HepG2 (cell line): Measurements from ENCODE around the gene CHCT1. TPM values are rescaled to one million over a fixed set of nuclear protein-coding genes. Genes with fewer than 3 reads are reported as not detected.

ENCODE experiments used
- CERS6 ChIP-seq: sonication (generic); formaldehyde crosslinking; IDR thresholded peaks from 2 replicates; pipeline ENCODE4 v1.5.0; 2020; ENCODE audit warnings: missing genetic modification reagents
- EZH2 ChIP-seq: conservative IDR thresholded peaks from 2 replicates; pipeline ENCODE4 v1.6.1; 2012; ENCODE audit warnings: mild to moderate bottlenecking, low read depth, low read length, moderate library complexity
- GPN1 ChIP-seq: sonication (generic); formaldehyde crosslinking; IDR thresholded peaks from 2 replicates; pipeline ENCODE4 v1.5.1; 2020; ENCODE audit warnings: missing genetic modification reagents, borderline replicate concordance
- HIVEP1 ChIP-seq: sonication (generic); formaldehyde crosslinking; IDR thresholded peaks from 2 replicates; pipeline ENCODE4 v1.4.0; 2020; ENCODE audit warnings: mild to moderate bottlenecking, missing genetic modification reagents
- JUNB ChIP-seq: sonication (generic); formaldehyde crosslinking; IDR thresholded peaks from 2 replicates; pipeline ENCODE4 v1.8.0; 2022; ENCODE audit warnings: missing genetic modification reagents, mild to moderate bottlenecking, borderline replicate concordance
- KMT2A ChIP-seq: sonication (generic); formaldehyde crosslinking; IDR thresholded peaks from 2 replicates; pipeline ENCODE4 v1.4.0; 2020; ENCODE audit warnings: missing genetic modification reagents
- MAX ChIP-seq: IDR thresholded peaks from 2 replicates; pipeline ENCODE4 v1.6.1; 2012; ENCODE audit warnings: inconsistent platforms
- NCOA5 ChIP-seq: sonication (generic); formaldehyde crosslinking; IDR thresholded peaks from 2 replicates; pipeline ENCODE4 v1.4.0; 2020; ENCODE audit warnings: missing genetic modification reagents
- ONECUT2 ChIP-seq: sonication (generic); formaldehyde crosslinking; IDR thresholded peaks from 2 replicates; pipeline ENCODE4 v1.4.0; 2020; ENCODE audit warnings: missing genetic modification reagents
- PCBP1 ChIP-seq: fragments of 200-400 bp; formaldehyde crosslinking; IDR thresholded peaks from 2 replicates; pipeline ENCODE4 v1.6.1; 2017; ENCODE audit warnings: mild to moderate bottlenecking, low read depth, low read length, borderline replicate concordance
- RNF2 ChIP-seq: fragments of 450-650 bp; conservative IDR thresholded peaks from 2 replicates; pipeline ENCODE4 v1.6.1; 2016; ENCODE audit warnings: low read depth
- SPEN ChIP-seq: sonication (generic); formaldehyde crosslinking; IDR thresholded peaks from 2 replicates; pipeline ENCODE4 v1.5.1; 2020; ENCODE audit warnings: low read depth, mild to moderate bottlenecking, missing genetic modification reagents
- SRY ChIP-seq: sonication (generic); formaldehyde crosslinking; IDR thresholded peaks from 2 replicates; pipeline ENCODE4 v1.8.0; 2022; ENCODE audit warnings: mild to moderate bottlenecking, missing genetic modification reagents
- TARDBP ChIP-seq: sonication (generic); formaldehyde crosslinking; IDR thresholded peaks from 2 replicates; pipeline ENCODE4 v1.8.0; 2022; ENCODE audit warnings: mild to moderate bottlenecking, missing genetic modification reagents
- ZNF33A ChIP-seq: sonication (generic); formaldehyde crosslinking; IDR thresholded peaks from 2 replicates; pipeline ENCODE4 v1.5.1; 2020; ENCODE audit warnings: missing genetic modification reagents, mild to moderate bottlenecking, moderate library complexity, borderline replicate concordance
- ZNF354B ChIP-seq: sonication (generic); formaldehyde crosslinking; IDR thresholded peaks from 2 replicates; pipeline ENCODE4 v1.8.0; 2022; ENCODE audit warnings: mild to moderate bottlenecking, missing genetic modification reagents
- ZNF678 ChIP-seq: sonication (generic); formaldehyde crosslinking; IDR thresholded peaks from 2 replicates; pipeline ENCODE4 v1.4.0; 2020; ENCODE audit warnings: mild to moderate bottlenecking, missing genetic modification reagents
- ZNF772 ChIP-seq: sonication (generic); formaldehyde crosslinking; IDR thresholded peaks from 2 replicates; pipeline ENCODE4 v1.5.0; 2020; ENCODE audit warnings: mild to moderate bottlenecking, missing genetic modification reagents
- polyA plus RNA-seq, 8 experiments: library from polyadenylated mRNA; depleted of rRNA in 3 of 8; stranded (reverse) in 7 of 8; unstranded in 1 of 8; fragments of >200 nt; fragmentation: Illumina TruSeq in 4 of 8; extraction: Trizol in 4 of 8; gene quantifications; 2 replicates each; pipeline versions ENCODE4 v1.2.1 to v1.2.3, GENCODE V29; 2011 to 2016; ENCODE audit warnings: low read depth in 4 of 8, missing spikeins in 1 of 8, mixed read lengths in 1 of 8; ENCODE audit not compliant: insufficient read depth in 1 of 8
- total RNA-seq, 5 experiments: library from RNA; depleted of rRNA; stranded (reverse); fragments of >200 nt; fragmentation: Illumina TruSeq; extraction: Trizol; gene quantifications; 2 replicates each; pipeline ENCODE4 v1.2.3, GENCODE V29; 2016; ENCODE audit warnings: low read depth in 1 of 5
- TF ChIP-seq, protein P1 (sequence below): sonication (generic); formaldehyde crosslinking; IDR thresholded peaks from 2 replicates; pipeline ENCODE4 v1.4.0; 2020; ENCODE audit warnings: missing genetic modification reagents
- TF ChIP-seq, protein P2 (sequence below): sonication (generic); formaldehyde crosslinking; IDR thresholded peaks from 2 replicates; pipeline ENCODE4 v1.4.0; 2020; ENCODE audit warnings: missing genetic modification reagents
- TF ChIP-seq, protein P3 (sequence below): sonication (generic); formaldehyde crosslinking; IDR thresholded peaks from 2 replicates; pipeline ENCODE4 v1.5.1; 2020; ENCODE audit warnings: missing genetic modification reagents, mild to moderate bottlenecking, borderline replicate concordance
- TF ChIP-seq, protein P4 (sequence below): sonication (generic); formaldehyde crosslinking; IDR thresholded peaks from 2 replicates; pipeline ENCODE4 v1.5.1; 2020; ENCODE audit warnings: missing genetic modification reagents, mild to moderate bottlenecking, borderline replicate concordance

Gene CHCT1
- total and polyA plus RNA-seq, 2 of the 13 experiments (the other 11 are each of a cell fraction or from before 2014, with no cell fraction given): not detected

- TF ChIP-seq, protein P1, sequence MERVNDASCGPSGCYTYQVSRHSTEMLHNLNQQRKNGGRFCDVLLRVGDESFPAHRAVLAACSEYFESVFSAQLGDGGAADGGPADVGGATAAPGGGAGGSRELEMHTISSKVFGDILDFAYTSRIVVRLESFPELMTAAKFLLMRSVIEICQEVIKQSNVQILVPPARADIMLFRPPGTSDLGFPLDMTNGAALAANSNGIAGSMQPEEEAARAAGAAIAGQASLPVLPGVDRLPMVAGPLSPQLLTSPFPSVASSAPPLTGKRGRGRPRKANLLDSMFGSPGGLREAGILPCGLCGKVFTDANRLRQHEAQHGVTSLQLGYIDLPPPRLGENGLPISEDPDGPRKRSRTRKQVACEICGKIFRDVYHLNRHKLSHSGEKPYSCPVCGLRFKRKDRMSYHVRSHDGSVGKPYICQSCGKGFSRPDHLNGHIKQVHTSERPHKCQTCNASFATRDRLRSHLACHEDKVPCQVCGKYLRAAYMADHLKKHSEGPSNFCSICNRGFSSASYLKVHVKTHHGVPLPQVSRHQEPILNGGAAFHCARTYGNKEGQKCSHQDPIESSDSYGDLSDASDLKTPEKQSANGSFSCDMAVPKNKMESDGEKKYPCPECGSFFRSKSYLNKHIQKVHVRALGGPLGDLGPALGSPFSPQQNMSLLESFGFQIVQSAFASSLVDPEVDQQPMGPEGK (CRISPR knock-in tag): peak; percentile 83; the same call in 1 of the 2 replicates
- TF ChIP-seq NCOA5 (CRISPR knock-in tag): no peak
- no peak for TF ChIP-seq RNF2
- no peak for TF ChIP-seq HIVEP1 (CRISPR knock-in tag)
- TF ChIP-seq ZNF354B (CRISPR knock-in tag): peak; percentile 39; the same call in 1 of the 2 replicates
- peak; percentile 90 for TF ChIP-seq KMT2A (CRISPR knock-in tag)
- TF ChIP-seq, protein P2, sequence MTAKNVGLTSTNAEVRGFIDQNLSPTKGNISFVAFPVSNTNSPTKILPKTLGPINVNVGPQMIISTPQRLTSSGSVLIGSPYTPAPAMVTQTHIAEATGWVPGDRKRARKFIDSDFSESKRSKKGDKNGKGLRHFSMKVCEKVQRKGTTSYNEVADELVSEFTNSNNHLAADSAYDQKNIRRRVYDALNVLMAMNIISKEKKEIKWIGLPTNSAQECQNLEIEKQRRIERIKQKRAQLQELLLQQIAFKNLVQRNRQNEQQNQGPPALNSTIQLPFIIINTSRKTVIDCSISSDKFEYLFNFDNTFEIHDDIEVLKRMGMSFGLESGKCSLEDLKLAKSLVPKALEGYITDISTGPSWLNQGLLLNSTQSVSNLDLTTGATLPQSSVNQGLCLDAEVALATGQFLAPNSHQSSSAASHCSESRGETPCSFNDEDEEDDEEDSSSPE (CRISPR knock-in tag): no peak
- no peak for TF ChIP-seq JUNB (CRISPR knock-in tag)
- TF ChIP-seq ZNF772 (CRISPR knock-in tag): no peak; the same call in 1 of the 2 replicates
- TF ChIP-seq TARDBP (CRISPR knock-in tag): no peak
- TF ChIP-seq ONECUT2 (CRISPR knock-in tag): no peak
- TF ChIP-seq, protein P3, sequence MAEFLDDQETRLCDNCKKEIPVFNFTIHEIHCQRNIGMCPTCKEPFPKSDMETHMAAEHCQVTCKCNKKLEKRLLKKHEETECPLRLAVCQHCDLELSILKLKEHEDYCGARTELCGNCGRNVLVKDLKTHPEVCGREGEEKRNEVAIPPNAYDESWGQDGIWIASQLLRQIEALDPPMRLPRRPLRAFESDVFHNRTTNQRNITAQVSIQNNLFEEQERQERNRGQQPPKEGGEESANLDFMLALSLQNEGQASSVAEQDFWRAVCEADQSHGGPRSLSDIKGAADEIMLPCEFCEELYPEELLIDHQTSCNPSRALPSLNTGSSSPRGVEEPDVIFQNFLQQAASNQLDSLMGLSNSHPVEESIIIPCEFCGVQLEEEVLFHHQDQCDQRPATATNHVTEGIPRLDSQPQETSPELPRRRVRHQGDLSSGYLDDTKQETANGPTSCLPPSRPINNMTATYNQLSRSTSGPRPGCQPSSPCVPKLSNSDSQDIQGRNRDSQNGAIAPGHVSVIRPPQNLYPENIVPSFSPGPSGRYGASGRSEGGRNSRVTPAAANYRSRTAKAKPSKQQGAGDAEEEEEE (CRISPR knock-in tag): no peak
- peak; percentile 13; the same call in 1 of the 2 replicates for TF ChIP-seq ZNF678 (CRISPR knock-in tag)
- no peak; the same call in none of the 2 replicates for TF ChIP-seq SRY
- no peak for TF ChIP-seq SPEN
- no peak for TF ChIP-seq EZH2
- TF ChIP-seq, protein P4, sequence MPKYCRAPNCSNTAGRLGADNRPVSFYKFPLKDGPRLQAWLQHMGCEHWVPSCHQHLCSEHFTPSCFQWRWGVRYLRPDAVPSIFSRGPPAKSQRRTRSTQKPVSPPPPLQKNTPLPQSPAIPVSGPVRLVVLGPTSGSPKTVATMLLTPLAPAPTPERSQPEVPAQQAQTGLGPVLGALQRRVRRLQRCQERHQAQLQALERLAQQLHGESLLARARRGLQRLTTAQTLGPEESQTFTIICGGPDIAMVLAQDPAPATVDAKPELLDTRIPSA (CRISPR knock-in tag): no peak
- no peak for TF ChIP-seq MAX
- peak; percentile 95 for TF ChIP-seq PCBP1
- no peak for TF ChIP-seq ZNF33A (CRISPR knock-in tag)
- no peak for TF ChIP-seq GPN1 (CRISPR knock-in tag)
- no peak for TF ChIP-seq CERS6 (CRISPR knock-in tag)
These were observed 30.7 kb upstream of the CHCT1 start (continued) for GRCh38 chr17:60391471-60392041.
